Measurements from ENCODE around the gene ARMC12.

DNA sequence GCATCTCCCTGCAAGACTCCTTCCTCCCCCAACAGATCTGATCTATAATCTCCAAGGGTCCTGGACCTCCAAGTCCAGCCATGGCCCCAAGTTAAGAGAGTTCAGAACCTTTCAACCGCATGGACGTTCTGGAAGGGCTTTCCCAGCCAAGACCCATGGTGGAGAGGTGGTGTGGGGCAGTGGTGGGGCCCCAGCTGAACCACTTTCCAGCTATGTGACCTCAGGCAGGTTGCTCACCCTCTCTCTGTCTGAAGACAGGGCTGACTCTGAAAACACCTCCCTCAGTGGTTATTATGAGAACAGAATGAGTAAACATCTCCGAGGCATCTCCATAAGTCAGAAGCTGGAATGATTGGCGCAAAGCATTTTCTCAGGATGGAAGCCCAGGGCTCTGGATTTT is 59.4 kb downstream of the ARMC12 start:
- TF ChIP-seq GATA2 (IDR thresholded peaks at IDR 0.05; ENCODE audit: low read depth, low read length) (no peak), GATA3 (IDR thresholded peaks at IDR 0.05; ENCODE audit: low read depth, low read length) (no peak)

Data from SH-SY5Y (cell line).